Caco-2 (cell line): Measurements from ENCODE around the gene STPG1. TPM values are rescaled to one million over a fixed set of nuclear protein-coding genes. Genes with fewer than 3 reads are reported as not detected.

Experiments
- BruUV-seq: library from RNA; stranded (reverse); fragments of 400-500 nt; replicated peaks from 2 replicates; lab custom pipeline; 2021; lab: Mats Ljungman, UMichigan
- CTCF ChIA-PET: fragments of 300-600 bp; sonication (Branson Sonifier 250); formaldehyde crosslinking; loops from one replicate; lab custom pipeline; 2022; ENCODE audit warnings: antibody characterized with exemption; lab: Charles Lee
- POLR2A ChIA-PET: fragments of 300-600 bp; sonication (Branson Sonifier 250); formaldehyde crosslinking; loops from one replicate; lab custom pipeline; 2022; ENCODE audit warnings: antibody characterized with exemption; lab: Charles Lee
- DNase-seq, 2 experiments: peaks; one replicate each; pipeline versions ENCODE4 v3.0.0 to v3.0.0-alpha.2; 2020 to 2022
- H3K27me3 ChIP-seq: replicated peaks from 2 replicates; pipeline ENCODE4 v1.6.0; 2011; ENCODE audit warnings: low read length; ENCODE audit not compliant: control insufficient read depth, insufficient read depth
- H3K36me3 ChIP-seq: 2 replicates; pipeline ENCODE4 v1.5.1; 2011; ENCODE audit warnings: low read length; ENCODE audit not compliant: control insufficient read depth, insufficient read depth
- H3K4me1 ChIP-seq: fragments of 250-450 bp; sonication (Bioruptor Pico); 2 replicates; pipeline ENCODE4 v1.5.1; 2020; ENCODE audit warnings: mild to moderate bottlenecking
- H3K4me3 ChIP-seq: 2 replicates; pipeline ENCODE4 v1.5.1; 2011; ENCODE audit warnings: low read depth, mild to moderate bottlenecking, control low read depth, low read length
- H3K9me3 ChIP-seq: fragments of 250-450 bp; sonication (Bioruptor Pico); 2 replicates; pipeline ENCODE4 v1.5.1; 2020; ENCODE audit warnings: mild to moderate bottlenecking, moderate library complexity
- H3K27ac Mint-ChIP-seq: one replicate; pipeline ENCODE4 v1.8.0; 2022; ENCODE audit warnings: mixed read lengths; ENCODE audit not compliant: unreplicated experiment
- H3K27me3 Mint-ChIP-seq: one replicate; pipeline ENCODE4 v1.8.0; 2022; ENCODE audit warnings: mixed read lengths; ENCODE audit not compliant: insufficient read depth, unreplicated experiment
- H3K36me3 Mint-ChIP-seq: one replicate; pipeline ENCODE4 v1.8.0; 2022; ENCODE audit warnings: mild to moderate bottlenecking, mixed read lengths; ENCODE audit not compliant: insufficient read depth, unreplicated experiment
- H3K4me1 Mint-ChIP-seq: one replicate; pipeline ENCODE4 v1.8.0; 2022; ENCODE audit warnings: low read depth, mixed read lengths; ENCODE audit not compliant: unreplicated experiment
- H3K4me3 Mint-ChIP-seq: one replicate; pipeline ENCODE4 v1.8.0; 2022; ENCODE audit warnings: mild to moderate bottlenecking, moderate library complexity, mixed read lengths; ENCODE audit not compliant: unreplicated experiment
- H3K9me3 Mint-ChIP-seq: one replicate; pipeline ENCODE4 v1.8.0; 2022; ENCODE audit warnings: mixed read lengths; ENCODE audit not compliant: unreplicated experiment
- CTCF ChIP-seq, 2 experiments: fragments of 200-600 bp in 1 of 2; IDR thresholded peaks; 1 replicate in 1 of 2; 2 replicates in 1 of 2; pipeline versions ENCODE4 v1.5.1 to v1.8.0; 2011 to 2022; ENCODE audit warnings: antibody characterized with exemption in 1 of 2, control low read depth in 1 of 2, inconsistent platforms in 1 of 2, low read depth in 1 of 2, low read length in 1 of 2, mild to moderate bottlenecking in 1 of 2, moderate library complexity in 1 of 2; ENCODE audit not compliant: insufficient read depth in 1 of 2, severe bottlenecking in 1 of 2, unreplicated experiment in 1 of 2
- intact Hi-C: fragments of 100-400 bp; cut with micrococcal nuclease; formaldehyde crosslinking; loops from one replicate; pipeline ENCODE4 v1.10.0; 2022; ENCODE audit not compliant: unreplicated experiment
- total RNA-seq: library from RNA; stranded (reverse); gene quantifications from 2 replicates; pipeline ENCODE4 v1.2.3, GENCODE V29; 2022

The STPG1 gene
- total RNA-seq, 1 experiment from 2014 or later: 8.6 TPM

- Histone ChIP-seq H3K9me3 (no peaks in the 10 kb centered on the region), H3K4me1 (0 out of 2 replicates have a peak, but pooled peaks cover 12% of the 10 kb centered on the region), H3K27me3 (no peaks in the 10 kb centered on the region), H3K36me3 (no peaks in the 10 kb centered on the region), H3K4me3 (no peak overlapping the region)
- H3K4me3 Mint-ChIP-seq: no peak overlapping the region
- no TSS peak for BruUV-seq
- POLR2A ChIA-PET: no interaction called here
- no peak for TF ChIP-seq CTCF (IDR thresholded peaks at IDR 0.05; ENCODE audit: insufficient read depth in 1 of 2, low read depth in 1 of 2, low read length in 1 of 2, severe bottlenecking in 1 of 2, unreplicated experiment in 1 of 2)
- H3K4me1 Mint-ChIP-seq: peaks cover 23% of the 10 kb centered on the region
- CTCF ChIA-PET: interaction anchor here (4.1 kb wide), 1 partner anchor 194 kb away, joined by 135 read pairs; no protein-coding TSS in a partner anchor
- no peak overlapping the region for H3K27ac Mint-ChIP-seq
- DNase-seq: no peak
- intact Hi-C loops: no loop called here
- H3K27me3 Mint-ChIP-seq: no peaks in the 10 kb centered on the region
- no peaks in the 10 kb centered on the region for H3K9me3 Mint-ChIP-seq
- H3K36me3 Mint-ChIP-seq: peaks cover 6% of the 10 kb centered on the region
Measured at GRCh38 chr1:24393892-24394291, 19.7 kb downstream of the STPG1 start.

GRCh38 chr1:24392982-24393650 is 20.5 kb downstream of the STPG1 start:
- no peak for TF ChIP-seq CTCF (IDR thresholded peaks at IDR 0.05; ENCODE audit: insufficient read depth in 1 of 2, low read depth in 1 of 2, low read length in 1 of 2, severe bottlenecking in 1 of 2, unreplicated experiment in 1 of 2)
- Histone ChIP-seq H3K4me3 (no peak overlapping the region), H3K36me3 (no peaks in the 10 kb centered on the region), H3K27me3 (no peaks in the 10 kb centered on the region), H3K4me1 (0 out of 2 replicates have a peak, but pooled peaks cover 12% of the 10 kb centered on the region), H3K9me3 (no peaks in the 10 kb centered on the region)
- Mint-ChIP-seq H3K4me3 (no peak overlapping the region), H3K4me1 (peaks cover 23% of the 10 kb centered on the region), H3K9me3 (no peaks in the 10 kb centered on the region), H3K27ac (no peak overlapping the region), H3K36me3 (peaks cover 6% of the 10 kb centered on the region), H3K27me3 (no peaks in the 10 kb centered on the region)
- no peak for DNase-seq
- ChIA-PET CTCF (interaction anchor here (1.0 to 4.1 kb wide), 6 partner anchors 22 to 243 kb away, joined by 3 to 135 read pairs (median 8); partner anchors contain the start of gene NIPAL3), POLR2A (interaction anchor here (0.7 to 1.0 kb wide), 3 partner anchors 191 to 243 kb away, joined by 3 to 8 read pairs (median 3); no protein-coding TSS in a partner anchor)
- intact Hi-C loops: loop anchor here (1.0 kb wide), 2 partner anchors 194 to 243 kb away; no protein-coding TSS in a partner anchor
- BruUV-seq: no TSS peak

DNA sequence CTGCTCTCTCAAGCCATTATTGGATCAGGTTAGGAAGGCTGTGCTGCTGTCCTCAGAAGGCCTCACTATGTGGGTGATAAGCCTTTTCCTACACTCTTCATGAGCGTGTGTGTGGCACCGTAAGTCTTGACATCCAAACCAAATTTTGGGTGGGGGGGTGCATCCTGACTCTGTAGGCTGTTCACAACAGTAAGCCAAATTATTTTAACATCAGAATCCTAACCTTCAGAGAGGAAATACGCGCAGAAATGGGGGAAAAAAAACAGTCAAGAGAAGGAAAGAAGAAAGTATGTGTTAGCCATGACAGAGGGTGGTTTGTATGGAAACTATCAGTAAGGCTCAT is 21.0 kb downstream of the STPG1 start:
- 0 out of 2 replicates have a peak, but pooled peaks cover 12% of the 10 kb centered on the region for H3K4me1 ChIP-seq
- peaks cover 23% of the 10 kb centered on the region for H3K4me1 Mint-ChIP-seq
- no peaks in the 10 kb centered on the region for H3K36me3 ChIP-seq
- no peaks in the 10 kb centered on the region for H3K27me3 Mint-ChIP-seq
- no peaks in the 10 kb centered on the region for H3K9me3 ChIP-seq
- no peak for DNase-seq
- H3K36me3 Mint-ChIP-seq: peaks cover 6% of the 10 kb centered on the region
- POLR2A ChIA-PET: interaction anchor here (1.0 kb wide), 3 partner anchors 191 to 242 kb away, joined by 3 to 8 read pairs (median 3); no protein-coding TSS in a partner anchor
- no peaks in the 10 kb centered on the region for H3K27me3 ChIP-seq
- no peak overlapping the region for H3K4me3 ChIP-seq
- no TSS peak for BruUV-seq
- no peak overlapping the region for H3K4me3 Mint-ChIP-seq
- no peaks in the 10 kb centered on the region for H3K9me3 Mint-ChIP-seq
- H3K27ac Mint-ChIP-seq: no peak overlapping the region
- CTCF ChIA-PET: interaction anchor here (1.0 to 4.1 kb wide), 8 partner anchors 23 to 242 kb away, joined by 3 to 135 read pairs (median 4); partner anchors contain the start of gene NIPAL3
- intact Hi-C loops: loop anchor here (1.0 kb wide), 2 partner anchors 193 to 242 kb away; no protein-coding TSS in a partner anchor
- TF ChIP-seq CTCF (IDR thresholded peaks at IDR 0.05; ENCODE audit: insufficient read depth in 1 of 2, low read depth in 1 of 2, low read length in 1 of 2, severe bottlenecking in 1 of 2, unreplicated experiment in 1 of 2): no peak
